ENCODE data around the gene TECPR2.
A peak's percentile ranks its signal among the peaks of the same experiment; 100 is the strongest.

The TECPR2 gene

GRCh38 chr14:102434647-102435175, 72.0 kb downstream of the TECPR2 start:
- no peak for DNase-seq

GRCh38 chr14:102437997-102438915, 75.5 kb downstream of the TECPR2 start:
- peak; percentile 76 for DNase-seq

GRCh38 chr14:102439556-102439955, 76.8 kb downstream of the TECPR2 start:
- DNase-seq = no peak

- no peak for DNase-seq
Observed at GRCh38 chr14:102440392-102440791, 77.7 kb downstream of the TECPR2 start.

GRCh38 chr14:102442241-102443211, 79.8 kb downstream of the TECPR2 start:
- no peak for DNase-seq

GRCh38 chr14:102445066-102445465, 82.3 kb downstream of the TECPR2 start:
- DNase-seq = no peak

GRCh38 chr14:102445641-102446040, 82.9 kb downstream of the TECPR2 start:
- DNase-seq = no peak

- DNase-seq = no peak
Observed at GRCh38 chr14:102450206-102451063, 87.7 kb downstream of the TECPR2 start.

GRCh38 chr14:102451064-102451352, 88.3 kb downstream of the TECPR2 start:
- DNase-seq = no peak

GRCh38 chr14:102452302-102452701, 89.6 kb downstream of the TECPR2 start:
- no peak for DNase-seq

- no peak for DNase-seq
Observed at GRCh38 chr14:102454711-102455110, 92.0 kb downstream of the TECPR2 start.

GRCh38 chr14:102457509-102457908, 94.8 kb downstream of the TECPR2 start:
- DNase-seq = no peak

- no peak for DNase-seq
Observed at GRCh38 chr14:102461490-102462338, 99.0 kb downstream of the TECPR2 start.

- no peak for DNase-seq
Observed at GRCh38 chr14:102462391-102462790, 99.7 kb downstream of the TECPR2 start.

GRCh38 chr14:102464006-102464405, 101.3 kb downstream of the TECPR2 start:
- no peak for DNase-seq

GRCh38 chr14:102464846-102465341, 102.2 kb downstream of the TECPR2 start:
- DNase-seq = peak; percentile 36

- DNase-seq = no peak
Observed at GRCh38 chr14:102469261-102469660, 106.5 kb downstream of the TECPR2 start.

- no peak for DNase-seq
Observed at GRCh38 chr14:102471921-102472790, 109.4 kb downstream of the TECPR2 start.

- no peak for DNase-seq
Observed at GRCh38 chr14:102472791-102473150, 110.0 kb downstream of the TECPR2 start.

- DNase-seq = no peak
Observed at GRCh38 chr14:102473559-102473958, 110.8 kb downstream of the TECPR2 start.

All from NCI-H510A (cell line).